Measurements from ENCODE around the gene KCNH4. TPM values are rescaled to one million over a fixed set of nuclear protein-coding genes. Genes with fewer than 3 reads are reported as not detected.
A peak's percentile ranks its signal among the peaks of the same experiment; 100 is the strongest.
"Not testable (repeated sequence)": the region's sequence is repeated elsewhere in the genome, so short reads cannot be mapped to it uniquely, and the experiment has no call there.

Gene KCNH4
- total RNA-seq, 4 donors from 2014 or later = not detected

DNA sequence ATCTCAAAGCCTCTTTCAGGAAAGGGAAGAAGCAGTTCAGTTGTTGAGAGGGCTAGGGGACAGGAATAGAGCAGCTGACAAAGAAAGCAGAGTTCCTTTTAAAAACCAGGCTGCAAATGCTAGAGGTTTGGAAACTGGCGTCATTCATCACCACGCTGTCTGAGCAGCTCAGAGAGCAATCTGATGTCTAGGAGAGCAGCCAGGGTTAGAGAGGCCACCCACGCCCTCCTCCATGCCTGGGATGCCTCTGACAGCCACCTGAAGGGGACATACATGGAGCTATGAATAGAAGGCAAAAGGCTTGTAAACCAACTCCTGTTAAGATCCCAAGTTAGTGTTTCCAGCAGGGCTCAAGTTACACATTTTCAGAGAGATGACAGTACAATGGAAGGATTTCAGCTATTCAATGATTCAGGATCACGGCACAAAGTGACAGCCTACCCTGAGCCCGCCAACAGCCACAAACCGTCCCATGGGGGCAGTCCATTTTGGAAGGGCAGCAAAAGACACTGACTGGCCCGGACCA, 38.5 kb downstream of the KCNH4 start:
- no peak overlapping the region for H3K27ac ChIP-seq
- H3K4me1 ChIP-seq = peaks cover 4 to 40% (median 16%) of the 10 kb centered on the region in 4 donors
- in situ Hi-C loops (cut with MboI; ENCODE audit: low pct_ligation_motif_present in 1 of 4, low pct_unique_long_range_greater_than_20kb in 1 of 4, low sequenced_read_pairs in 3 of 4) (no loop called here), intact Hi-C loops (cut with DNase I; ENCODE audit: low total_unique reads) (no loop called here)
- H3K36me3 ChIP-seq = peaks cover 0 to 10% (median 4%) of the 10 kb centered on the region in 4 donors
- no peaks in the 10 kb centered on the region for H3K27me3 ChIP-seq
- no peak for DNase-seq
- no peak for TF ChIP-seq CTCF (IDR thresholded peaks at IDR 0.05)
- no peak for TF ChIP-seq POLR2AphosphoS5 (IDR thresholded peaks at IDR 0.05)
- TF ChIP-seq POLR2A (IDR thresholded peaks at IDR 0.05) = no peak
- WGBS, 2 donors (ENCODE audit: low coverage in 1 of 2) = 83 to 86% methylated on average over 4 to 7 of the region's 7 CpGs
- no peak overlapping the region for H3K4me3 ChIP-seq
- no peaks in the 10 kb centered on the region for H3K9me3 ChIP-seq

GRCh38 chr17:42141382-42141781, 39.6 kb downstream of the KCNH4 start:
- intact Hi-C loops (cut with DNase I; ENCODE audit: low total_unique reads) (no loop called here), in situ Hi-C loops (cut with MboI; ENCODE audit: low pct_ligation_motif_present in 1 of 4, low pct_unique_long_range_greater_than_20kb in 1 of 4, low sequenced_read_pairs in 3 of 4) (no loop called here)
- H3K9me3 ChIP-seq = no peaks in the 10 kb centered on the region
- H3K36me3 ChIP-seq = peaks cover 0 to 10% (median 4%) of the 10 kb centered on the region in 4 donors
- TF ChIP-seq POLR2A (IDR thresholded peaks at IDR 0.05) (no peak), CTCF (IDR thresholded peaks at IDR 0.05) (no peak), EP300 (IDR thresholded peaks at IDR 0.05; ENCODE audit: low read depth) (no peak), POLR2AphosphoS5 (IDR thresholded peaks at IDR 0.05) (no peak)
- peaks cover 4 to 51% (median 25%) of the 10 kb centered on the region in 4 donors for H3K4me1 ChIP-seq
- DNase-seq = no peak
- H3K27ac ChIP-seq = no peak overlapping the region
- no peaks in the 10 kb centered on the region for H3K27me3 ChIP-seq
- 67 to 100% methylated on average over 1 to 8 of the region's 8 CpGs for WGBS, 2 donors (ENCODE audit: low coverage in 1 of 2)
- H3K4me3 ChIP-seq = no peak overlapping the region

- DNase-seq; H3K9me3 ChIP-seq; H3K27me3 ChIP-seq; H3K27ac ChIP-seq; H3K36me3 ChIP-seq; intact Hi-C loops (cut with DNase I; ENCODE audit: low total_unique reads); in situ Hi-C loops (cut with MboI; ENCODE audit: low pct_ligation_motif_present in 1 of 4, low pct_unique_long_range_greater_than_20kb in 1 of 4, low sequenced_read_pairs in 3 of 4); H3K4me3 ChIP-seq: not testable (repeated sequence)
- 97 to 100% methylated on average over 2 to 7 of the region's 7 CpGs for WGBS, 2 donors (ENCODE audit: low coverage in 1 of 2)
- peaks cover 4 to 57% (median 31%) of the 10 kb centered on the region in 4 donors for H3K4me1 ChIP-seq
Measured at GRCh38 chr17:42140690-42141089, 40.3 kb downstream of the KCNH4 start.

- in situ Hi-C loops (cut with MboI; ENCODE audit: low pct_ligation_motif_present in 1 of 4, low pct_unique_long_range_greater_than_20kb in 1 of 4, low sequenced_read_pairs in 3 of 4) (no loop called here), intact Hi-C loops (cut with DNase I; ENCODE audit: low total_unique reads) (no loop called here)
- DNase-seq = no peak
- H3K4me1 ChIP-seq = peaks cover 12 to 75% (median 46%) of the 10 kb centered on the region in 4 donors
- no peaks in the 10 kb centered on the region for H3K9me3 ChIP-seq
- H3K27me3 ChIP-seq = no peaks in the 10 kb centered on the region
- peaks cover 0 to 7% (median 0%) of the 10 kb centered on the region in 4 donors for H3K36me3 ChIP-seq
- no peak overlapping the region for H3K4me3 ChIP-seq
- H3K27ac ChIP-seq = peak overlapping the region in 2 of 4 donors; percentile 4 to 38
- TF ChIP-seq CTCF (IDR thresholded peaks at IDR 0.05) (no peak), POLR2AphosphoS5 (IDR thresholded peaks at IDR 0.05) (no peak), POLR2A (IDR thresholded peaks at IDR 0.05) (no peak), EP300 (IDR thresholded peaks at IDR 0.05; ENCODE audit: low read depth) (no peak)
- WGBS, 2 donors (ENCODE audit: low coverage in 1 of 2) = 76% methylated on average over 7 of the region's 7 CpGs; no CpG with 5 or more reads in 1 of the 2 donors
Measured at GRCh38 chr17:42138749-42139492, 42.0 kb downstream of the KCNH4 start.

Measured in transverse colon (tissue), 4 donors.